Esophagus mucosa (tissue), 1 donor: ENCODE results near the gene MLLT10. TPM values are rescaled to one million over a fixed set of nuclear protein-coding genes. Genes with fewer than 3 reads are reported as not detected.

ENCODE experiments used
- ATAC-seq: fragments of 200-7000 bp; cut with Tn5 transposase; one replicate; pipeline ENCODE4 v1.9.1; 2020
- total RNA-seq: library from RNA; stranded (reverse); gene quantifications from one replicate; pipeline ENCODE4 v1.2.4, GENCODE V29; 2023
- donor health status: DM: yes; HTN: yes; CAD: no.

MLLT10 gene
- total RNA-seq, 1 donor from 2014 or later: 31.0 TPM

- no peak for ATAC-seq
These were observed 32.2 kb upstream of the MLLT10 start for GRCh38 chr10:21501731-21502347.

GRCh38 chr10:21502348-21502740 is 31.7 kb upstream of the MLLT10 start:
- no peak for ATAC-seq

DNA sequence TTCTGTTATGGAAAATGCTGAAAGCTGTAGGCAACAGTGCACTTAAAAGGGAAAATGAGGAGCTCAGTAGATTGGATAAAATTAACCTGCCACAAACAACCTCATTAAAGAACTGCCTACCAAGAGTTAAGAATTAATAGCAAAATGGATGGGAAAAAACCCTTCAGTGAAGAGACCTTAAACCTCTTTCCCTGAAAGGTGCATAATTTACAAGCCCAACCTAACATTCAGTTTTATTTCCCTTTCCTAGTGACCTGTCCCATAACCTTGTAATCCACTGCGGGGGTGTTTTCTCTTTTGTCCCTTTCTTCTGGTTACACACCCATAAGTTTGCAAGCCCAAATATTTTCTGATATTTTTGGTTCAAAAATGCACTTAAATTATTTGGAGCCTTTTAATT is 30.5 kb upstream of the MLLT10 start:
- ATAC-seq: no peak

DNA sequence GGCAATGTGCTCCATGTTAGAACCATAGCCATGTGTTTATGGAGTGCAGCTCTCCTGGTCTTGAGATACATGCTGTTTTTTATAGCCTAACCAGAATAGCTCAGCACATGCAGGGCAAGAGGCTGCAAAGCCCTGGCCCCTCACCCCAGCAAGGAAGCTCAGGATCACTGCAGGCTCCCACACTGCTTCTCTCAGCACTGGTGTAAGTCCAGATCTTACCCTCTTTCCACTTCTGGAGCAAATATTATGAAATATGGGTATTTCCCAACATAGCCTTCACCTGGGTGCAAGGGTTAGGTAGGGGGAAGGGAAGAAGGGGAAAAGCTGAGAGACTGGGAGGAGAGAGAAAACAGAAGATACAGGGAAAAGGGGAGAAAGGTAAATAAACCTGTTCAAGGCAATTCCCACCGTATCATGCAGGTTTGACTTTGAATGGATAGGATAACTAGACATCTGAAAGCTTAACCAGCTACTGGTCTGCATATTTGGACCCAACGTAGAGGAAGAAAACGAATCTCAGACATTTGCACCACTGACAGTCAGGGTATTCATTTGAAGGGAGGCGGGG is 28.2 kb upstream of the MLLT10 start:
- no peak for ATAC-seq

- ATAC-seq: no peak
These were observed 27.7 kb upstream of the MLLT10 start for GRCh38 chr10:21506351-21506750.

DNA sequence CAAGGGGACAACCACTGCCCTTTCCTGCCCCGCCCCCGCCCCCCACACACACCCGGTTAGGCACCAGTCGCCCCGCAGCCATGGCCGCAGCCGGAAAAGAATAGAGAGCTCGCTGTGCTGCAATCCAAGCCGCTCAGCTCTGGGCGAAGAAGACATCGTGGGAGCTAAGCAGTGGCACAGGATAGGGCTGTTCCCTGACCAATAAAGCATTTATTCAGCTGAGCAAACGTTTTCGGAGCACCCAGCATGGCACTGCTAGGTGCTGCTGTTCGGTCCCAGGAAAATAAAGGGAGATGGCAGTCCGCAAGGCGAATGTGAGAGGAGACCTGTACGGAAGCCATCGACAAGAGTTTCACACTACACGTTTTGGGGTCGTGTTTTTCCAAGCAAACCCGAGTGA is 26.9 kb upstream of the MLLT10 start:
- no peak for ATAC-seq

- ATAC-seq: no peak
These were observed 25.2 kb upstream of the MLLT10 start for GRCh38 chr10:21508706-21509331.

DNA sequence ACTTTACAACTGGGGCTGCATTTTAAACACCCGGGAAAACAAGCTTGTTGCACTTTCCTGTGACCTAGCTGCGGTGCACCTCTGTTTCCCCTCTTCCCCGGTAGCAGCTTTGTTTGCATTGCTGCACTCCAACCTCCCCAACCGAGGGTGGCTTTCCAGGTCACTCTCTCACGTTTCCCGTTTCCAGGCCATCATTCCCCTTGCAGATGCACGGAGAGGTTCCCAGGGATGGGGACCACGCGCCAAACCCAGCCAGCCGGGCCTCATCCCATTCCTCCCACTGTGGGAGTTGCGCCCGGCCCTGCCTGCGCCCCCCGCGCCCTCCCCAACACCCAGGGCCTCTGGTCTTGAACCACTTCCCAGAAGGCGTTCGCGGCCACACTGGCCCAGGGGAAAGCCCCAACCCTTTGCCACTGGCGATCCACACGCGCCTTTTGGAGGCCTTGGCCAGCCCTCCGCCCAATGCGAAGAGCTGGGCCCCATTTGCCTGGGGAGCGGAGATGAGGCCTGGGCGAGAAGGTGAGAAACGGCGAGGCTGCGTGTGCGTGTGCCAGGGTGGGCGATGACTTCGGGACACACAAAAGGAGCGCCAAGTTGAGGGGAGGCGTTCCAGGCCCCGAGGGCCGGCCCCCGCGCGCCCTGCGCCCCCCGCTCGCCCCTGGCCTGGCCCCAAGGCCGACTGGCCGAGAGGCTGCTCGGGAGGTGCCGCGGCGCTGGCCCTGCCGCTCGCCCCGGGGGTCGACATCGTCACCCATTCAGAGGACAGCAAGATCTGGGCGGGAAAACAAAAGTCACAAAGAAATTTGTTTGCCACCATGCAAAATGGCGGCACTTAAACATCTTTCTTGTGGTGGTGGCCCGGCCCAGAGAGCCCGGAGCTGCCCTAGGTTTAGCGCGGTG is 24.4 kb upstream of the MLLT10 start:
- no peak for ATAC-seq

- no peak for ATAC-seq
These were observed 23.6 kb upstream of the MLLT10 start for GRCh38 chr10:21510241-21511094.

DNA sequence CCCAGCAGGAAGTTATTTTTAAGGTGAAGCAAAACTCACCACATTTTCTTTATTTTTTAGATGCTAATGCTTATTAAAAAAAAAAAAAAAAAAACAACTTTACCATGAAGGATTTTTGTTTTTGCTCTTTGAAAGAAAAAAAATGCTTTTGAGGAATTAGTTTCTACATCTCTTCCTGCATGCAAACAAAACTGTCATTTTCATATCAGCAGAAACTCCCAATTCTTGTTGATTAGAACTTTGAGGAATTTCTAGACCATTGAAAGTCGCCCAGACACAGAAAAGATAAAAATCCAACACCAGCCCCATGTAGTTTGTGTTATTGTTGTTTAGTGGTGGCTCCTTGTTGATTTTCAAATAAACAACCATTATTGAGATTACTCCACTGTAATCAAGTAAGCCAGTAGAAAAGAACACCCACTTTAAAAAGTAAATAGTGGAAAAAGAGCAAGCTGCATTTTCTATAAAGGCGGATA is 22.9 kb upstream of the MLLT10 start:
- no peak for ATAC-seq

- no peak for ATAC-seq
These were observed 22.0 kb upstream of the MLLT10 start for GRCh38 chr10:21511946-21512572.

GRCh38 chr10:21512573-21513404 is 21.2 kb upstream of the MLLT10 start:
- ATAC-seq: no peak

DNA sequence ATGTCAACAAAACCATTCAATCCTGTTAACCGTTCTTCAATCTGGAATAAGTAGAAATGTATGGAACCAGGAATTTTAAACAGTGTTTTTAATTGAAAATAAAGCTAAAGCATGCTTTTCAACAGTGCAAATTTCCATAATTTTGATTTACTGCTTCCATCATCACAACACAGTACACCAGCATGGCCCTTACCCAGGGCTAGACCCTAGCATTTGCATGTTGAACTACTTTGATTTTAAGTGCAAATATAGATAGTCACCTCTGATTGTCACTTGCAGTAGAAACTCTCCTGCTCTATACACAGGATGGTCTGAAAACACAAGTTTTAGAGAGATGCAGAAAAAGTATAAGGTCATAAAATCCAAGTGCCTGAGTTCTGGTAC is 20.6 kb upstream of the MLLT10 start:
- ATAC-seq: no peak

- ATAC-seq: no peak
These were observed 19.8 kb upstream of the MLLT10 start for GRCh38 chr10:21514129-21514817.

- ATAC-seq: no peak
These were observed 19.1 kb upstream of the MLLT10 start for GRCh38 chr10:21514818-21515351.

DNA sequence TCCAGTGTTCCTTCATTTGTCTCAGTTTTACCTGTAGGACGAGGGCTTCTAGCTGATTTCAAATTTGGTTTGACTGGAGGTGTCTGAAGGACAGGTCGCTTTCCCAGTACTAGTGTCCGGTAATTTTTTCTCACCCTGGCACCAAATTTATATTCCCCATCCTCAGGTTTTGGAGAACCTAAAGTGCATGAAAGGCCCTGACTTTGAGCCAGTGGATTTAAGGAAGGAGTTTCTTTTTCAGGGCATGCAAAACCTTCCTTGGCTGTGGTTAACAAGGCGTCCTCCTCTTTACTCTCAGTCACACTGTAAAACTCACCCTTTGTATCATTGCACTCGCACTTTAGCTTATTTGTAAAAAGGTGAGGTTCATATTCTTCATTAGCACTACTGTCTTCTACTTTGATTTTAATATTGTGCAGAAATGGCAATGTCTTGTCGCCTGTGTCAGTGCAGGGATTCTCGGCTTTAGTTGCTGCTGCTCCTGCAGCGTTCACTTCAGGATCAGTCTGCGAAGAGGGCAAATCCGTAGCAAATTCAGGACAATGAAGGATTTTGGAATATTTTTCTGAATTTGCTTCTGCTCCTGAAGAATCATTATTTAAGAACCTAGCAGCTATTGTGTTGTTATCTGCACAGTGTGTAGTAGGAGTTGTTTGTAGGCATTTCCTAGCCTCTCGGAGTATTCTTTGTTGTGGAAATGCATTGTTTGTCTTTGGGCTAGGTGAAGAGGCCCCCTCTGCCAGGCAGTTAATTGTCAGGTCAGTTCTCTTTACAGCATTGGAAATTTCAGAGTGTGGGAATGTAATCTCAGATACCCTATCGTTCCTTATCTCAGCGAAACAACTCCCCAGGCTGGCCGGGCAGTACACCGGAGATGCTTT is 18.4 kb upstream of the MLLT10 start:
- ATAC-seq: no peak

GRCh38 chr10:21516242-21517131 is 17.5 kb upstream of the MLLT10 start:
- peak; percentile 64 for ATAC-seq
